HepG2 (cell line): ENCODE data around the gene PELI3. TPM values are rescaled to one million over a fixed set of nuclear protein-coding genes. Genes with fewer than 3 reads are reported as not detected.

Source experiments
- CEBPB ChIP-seq: IDR thresholded peaks from 2 replicates; pipeline ENCODE4 v1.6.1; 2011; ENCODE audit warnings: low read depth, low read length, improper control_type of control experiment, borderline replicate concordance
- DNMT3B ChIP-seq: conservative IDR thresholded peaks from 2 replicates; pipeline ENCODE4 v1.6.1; 2016; ENCODE audit warnings: missing biosample characterization, control low read depth
- HMGA1 ChIP-seq: sonication (generic); formaldehyde crosslinking; conservative IDR thresholded peaks from 2 replicates; pipeline ENCODE4 v1.4.0; 2020; ENCODE audit warnings: missing genetic modification reagents
- MBD4 ChIP-seq: IDR thresholded peaks from 2 replicates; pipeline ENCODE4 v1.6.1; 2012; ENCODE audit warnings: low read length, inconsistent platforms, borderline replicate concordance
- NR2C2 ChIP-seq: sonication (generic); formaldehyde crosslinking; IDR thresholded peaks from 2 replicates; pipeline ENCODE4 v1.4.0; 2020; ENCODE audit warnings: missing genetic modification reagents, mild to moderate bottlenecking, moderate library complexity, borderline replicate concordance
- ONECUT2 ChIP-seq: sonication (generic); formaldehyde crosslinking; IDR thresholded peaks from 2 replicates; pipeline ENCODE4 v1.4.0; 2020; ENCODE audit warnings: missing genetic modification reagents
- REL ChIP-seq: sonication (generic); formaldehyde crosslinking; conservative IDR thresholded peaks from 2 replicates; pipeline ENCODE4 v1.8.0; 2022; ENCODE audit warnings: mild to moderate bottlenecking, missing genetic modification reagents, moderate library complexity
- SP1 ChIP-seq, 2 experiments: fragments of 450-650 bp in 1 of 2; sonication (generic) in 1 of 2; formaldehyde crosslinking in 1 of 2; IDR thresholded peaks; 2 replicates each; pipeline versions ENCODE4 v1.4.0 to v1.6.1; 2016 to 2020; ENCODE audit warnings: missing genetic modification reagents in 1 of 2
- TCF7 ChIP-seq: sonication (generic); IDR thresholded peaks from 2 replicates; pipeline ENCODE4 v1.6.1; 2016; ENCODE audit warnings: antibody characterized with exemption, low read depth
- ZNF230 ChIP-seq: sonication (generic); formaldehyde crosslinking; IDR thresholded peaks from 2 replicates; pipeline ENCODE4 v1.4.0; 2020; ENCODE audit warnings: mild to moderate bottlenecking, missing genetic modification reagents
- ZNF253 ChIP-seq: sonication (generic); formaldehyde crosslinking; IDR thresholded peaks from 2 replicates; pipeline ENCODE4 v1.8.0; 2022; ENCODE audit warnings: mild to moderate bottlenecking, missing genetic modification reagents, borderline replicate concordance
- ZNF616 ChIP-seq: sonication (generic); formaldehyde crosslinking; IDR thresholded peaks from 2 replicates; pipeline ENCODE4 v1.5.0; 2020; ENCODE audit warnings: low read depth, mild to moderate bottlenecking, missing genetic modification reagents
- ZNF850 ChIP-seq: sonication (generic); formaldehyde crosslinking; conservative IDR thresholded peaks from 2 replicates; pipeline ENCODE4 v1.9.0; 2021; ENCODE audit warnings: mild to moderate bottlenecking, missing genetic modification reagents
- ZSCAN9 ChIP-seq: IDR thresholded peaks from 2 replicates; pipeline ENCODE4 v1.6.1; 2016; ENCODE audit warnings: borderline replicate concordance
- polyA plus RNA-seq, 8 experiments: library from polyadenylated mRNA; depleted of rRNA in 3 of 8; stranded (reverse) in 7 of 8; unstranded in 1 of 8; fragments of >200 nt; fragmentation: Illumina TruSeq in 4 of 8; extraction: Trizol in 4 of 8; gene quantifications; 2 replicates each; pipeline versions ENCODE4 v1.2.1 to v1.2.3, GENCODE V29; 2011 to 2016; ENCODE audit warnings: low read depth in 4 of 8, missing spikeins in 1 of 8, mixed read lengths in 1 of 8; ENCODE audit not compliant: insufficient read depth in 1 of 8
- total RNA-seq, 5 experiments: library from RNA; depleted of rRNA; stranded (reverse); fragments of >200 nt; fragmentation: Illumina TruSeq; extraction: Trizol; gene quantifications; 2 replicates each; pipeline ENCODE4 v1.2.3, GENCODE V29; 2016; ENCODE audit warnings: low read depth in 1 of 5
- TF ChIP-seq, protein P1 (sequence below): IDR thresholded peaks from 2 replicates; pipeline ENCODE4 v1.6.1; 2016; ENCODE audit warnings: missing biosample characterization, missing genetic modification reagents, low read depth
- TF ChIP-seq, protein P2 (sequence below): sonication (generic); formaldehyde crosslinking; IDR thresholded peaks from 2 replicates; pipeline ENCODE4 v1.4.0; 2020; ENCODE audit warnings: missing genetic modification reagents
- TF ChIP-seq, protein P3 (sequence below): IDR thresholded peaks from 2 replicates; pipeline ENCODE4 v1.6.1; 2016; ENCODE audit warnings: low read depth, control low read depth
- TF ChIP-seq, protein P4 (sequence below): sonication (generic); formaldehyde crosslinking; conservative IDR thresholded peaks from 2 replicates; pipeline ENCODE4 v1.4.0; 2020; ENCODE audit warnings: missing genetic modification reagents
- TF ChIP-seq, protein P5 (sequence below): sonication (generic); formaldehyde crosslinking; IDR thresholded peaks from 2 replicates; pipeline ENCODE4 v1.4.0; 2020; ENCODE audit warnings: missing genetic modification reagents, mild to moderate bottlenecking, borderline replicate concordance
- TF ChIP-seq, protein P6 (sequence below): sonication (generic); formaldehyde crosslinking; IDR thresholded peaks from 2 replicates; pipeline ENCODE4 v1.8.0; 2022; ENCODE audit warnings: missing genetic modification reagents, low read depth, mild to moderate bottlenecking, borderline replicate concordance

The PELI3 gene
- total and polyA plus RNA-seq, 2 of the 13 experiments (the other 11 are each of a cell fraction or from before 2014, with no cell fraction given) = 2.0 to 4.0 TPM

DNA sequence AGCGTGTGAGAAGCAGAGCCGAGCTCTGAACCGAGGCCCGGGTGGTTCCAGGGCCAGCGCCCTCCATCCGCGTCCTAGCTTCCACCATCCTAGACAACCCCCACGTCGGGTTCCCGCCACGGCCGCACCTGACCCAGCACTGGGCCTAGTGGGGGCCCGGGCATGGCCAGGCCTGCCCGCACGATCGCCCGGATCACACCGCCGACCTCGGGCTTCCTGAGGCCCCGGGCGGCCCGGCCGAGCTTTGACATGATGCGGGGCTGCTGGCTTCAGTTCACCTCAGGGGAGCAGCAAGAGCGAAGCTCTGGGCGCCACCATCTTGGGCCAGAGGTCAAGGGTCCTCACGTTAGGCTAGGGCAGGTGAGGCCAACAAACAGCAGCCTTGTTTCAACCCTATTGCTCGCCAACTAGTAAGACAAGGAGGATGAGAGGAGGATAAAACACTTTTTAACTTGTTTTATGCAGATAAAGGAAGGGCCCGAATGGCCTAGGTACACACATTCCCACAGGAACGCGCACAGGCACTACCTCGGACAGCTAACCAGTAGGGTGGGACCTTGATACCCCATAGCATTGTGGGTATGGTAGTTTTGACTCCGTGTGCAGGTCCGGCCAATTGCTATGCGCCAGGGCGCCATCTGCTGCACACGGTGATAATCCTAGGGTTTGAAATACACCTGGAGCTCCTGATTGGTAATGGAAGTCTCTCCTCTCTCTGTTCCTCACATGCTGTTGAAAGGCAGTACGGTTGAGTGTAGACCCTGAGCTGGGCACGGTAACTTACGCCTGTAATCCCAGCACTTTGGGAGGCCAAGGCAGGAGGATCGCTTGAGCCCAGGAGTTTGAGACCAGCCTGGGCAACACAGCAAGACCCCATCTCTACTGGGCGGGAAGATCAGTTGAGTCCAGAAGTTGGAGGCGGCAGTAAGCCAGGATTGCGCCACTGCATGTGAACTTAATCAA is 27.9 kb upstream of the PELI3 start, which contains the start of gene MRPL11 (continued):
- TF ChIP-seq SP1 (IDR thresholded peaks at IDR 0.05) (no peak), SP1 (CRISPR knock-in tag; IDR thresholded peaks at IDR 0.05) (peak; percentile 33; the same call in 1 of the 2 replicates), ZNF616 (CRISPR knock-in tag) (no peak), HMGA1 (CRISPR knock-in tag) (no peak), MBD4 (no peak), REL (CRISPR knock-in tag) (no peak), TCF7 (no peak), NR2C2 (peak; percentile 99), ZNF850 (CRISPR knock-in tag) (no peak), ZNF253 (CRISPR knock-in tag) (no peak), DNMT3B (CRISPR knock-in tag) (peak; percentile 38; the same call in 1 of the 2 replicates), ZNF230 (CRISPR knock-in tag) (no peak), ONECUT2 (no peak), ZSCAN9 (CRISPR knock-in tag) (no peak), CEBPB (no peak)
- TF ChIP-seq, protein P1, sequence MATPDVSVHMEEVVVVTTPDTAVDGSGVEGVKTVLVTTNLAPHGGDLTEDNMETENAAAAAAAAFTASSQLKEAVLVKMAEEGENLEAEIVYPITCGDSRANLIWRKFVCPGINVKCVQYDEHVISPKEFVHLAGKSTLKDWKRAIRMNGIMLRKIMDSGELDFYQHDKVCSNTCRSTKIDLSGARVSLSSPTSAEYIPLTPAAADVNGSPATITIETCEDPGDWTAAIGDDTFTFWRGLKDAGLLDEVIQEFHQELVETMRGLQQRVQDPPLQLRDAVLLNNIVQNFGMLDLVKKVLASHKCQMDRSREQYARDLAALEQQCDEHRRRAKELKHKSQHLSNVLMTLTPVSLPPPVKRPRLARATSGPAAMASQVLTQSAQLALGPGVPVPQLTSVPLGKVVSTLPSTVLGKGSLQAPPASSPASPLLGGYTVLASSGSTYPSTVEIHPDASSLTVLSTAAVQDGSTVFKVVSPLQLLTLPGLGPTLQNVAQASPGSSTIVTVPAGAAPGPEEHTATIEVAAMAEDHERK (CRISPR knock-in tag) = no peak
- TF ChIP-seq, protein P2, sequence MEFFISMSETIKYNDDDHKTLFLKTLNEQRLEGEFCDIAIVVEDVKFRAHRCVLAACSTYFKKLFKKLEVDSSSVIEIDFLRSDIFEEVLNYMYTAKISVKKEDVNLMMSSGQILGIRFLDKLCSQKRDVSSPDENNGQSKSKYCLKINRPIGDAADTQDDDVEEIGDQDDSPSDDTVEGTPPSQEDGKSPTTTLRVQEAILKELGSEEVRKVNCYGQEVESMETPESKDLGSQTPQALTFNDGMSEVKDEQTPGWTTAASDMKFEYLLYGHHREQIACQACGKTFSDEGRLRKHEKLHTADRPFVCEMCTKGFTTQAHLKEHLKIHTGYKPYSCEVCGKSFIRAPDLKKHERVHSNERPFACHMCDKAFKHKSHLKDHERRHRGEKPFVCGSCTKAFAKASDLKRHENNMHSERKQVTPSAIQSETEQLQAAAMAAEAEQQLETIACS (CRISPR knock-in tag) = no peak
- TF ChIP-seq, protein P3, sequence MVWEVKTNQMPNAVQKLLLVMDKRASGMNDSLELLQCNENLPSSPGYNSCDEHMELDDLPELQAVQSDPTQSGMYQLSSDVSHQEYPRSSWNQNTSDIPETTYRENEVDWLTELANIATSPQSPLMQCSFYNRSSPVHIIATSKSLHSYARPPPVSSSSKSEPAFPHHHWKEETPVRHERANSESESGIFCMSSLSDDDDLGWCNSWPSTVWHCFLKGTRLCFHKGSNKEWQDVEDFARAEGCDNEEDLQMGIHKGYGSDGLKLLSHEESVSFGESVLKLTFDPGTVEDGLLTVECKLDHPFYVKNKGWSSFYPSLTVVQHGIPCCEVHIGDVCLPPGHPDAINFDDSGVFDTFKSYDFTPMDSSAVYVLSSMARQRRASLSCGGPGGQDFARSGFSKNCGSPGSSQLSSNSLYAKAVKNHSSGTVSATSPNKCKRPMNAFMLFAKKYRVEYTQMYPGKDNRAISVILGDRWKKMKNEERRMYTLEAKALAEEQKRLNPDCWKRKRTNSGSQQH (CRISPR knock-in tag) = no peak
- TF ChIP-seq, protein P4, sequence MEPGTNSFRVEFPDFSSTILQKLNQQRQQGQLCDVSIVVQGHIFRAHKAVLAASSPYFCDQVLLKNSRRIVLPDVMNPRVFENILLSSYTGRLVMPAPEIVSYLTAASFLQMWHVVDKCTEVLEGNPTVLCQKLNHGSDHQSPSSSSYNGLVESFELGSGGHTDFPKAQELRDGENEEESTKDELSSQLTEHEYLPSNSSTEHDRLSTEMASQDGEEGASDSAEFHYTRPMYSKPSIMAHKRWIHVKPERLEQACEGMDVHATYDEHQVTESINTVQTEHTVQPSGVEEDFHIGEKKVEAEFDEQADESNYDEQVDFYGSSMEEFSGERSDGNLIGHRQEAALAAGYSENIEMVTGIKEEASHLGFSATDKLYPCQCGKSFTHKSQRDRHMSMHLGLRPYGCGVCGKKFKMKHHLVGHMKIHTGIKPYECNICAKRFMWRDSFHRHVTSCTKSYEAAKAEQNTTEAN (CRISPR knock-in tag) = no peak
- TF ChIP-seq, protein P5, sequence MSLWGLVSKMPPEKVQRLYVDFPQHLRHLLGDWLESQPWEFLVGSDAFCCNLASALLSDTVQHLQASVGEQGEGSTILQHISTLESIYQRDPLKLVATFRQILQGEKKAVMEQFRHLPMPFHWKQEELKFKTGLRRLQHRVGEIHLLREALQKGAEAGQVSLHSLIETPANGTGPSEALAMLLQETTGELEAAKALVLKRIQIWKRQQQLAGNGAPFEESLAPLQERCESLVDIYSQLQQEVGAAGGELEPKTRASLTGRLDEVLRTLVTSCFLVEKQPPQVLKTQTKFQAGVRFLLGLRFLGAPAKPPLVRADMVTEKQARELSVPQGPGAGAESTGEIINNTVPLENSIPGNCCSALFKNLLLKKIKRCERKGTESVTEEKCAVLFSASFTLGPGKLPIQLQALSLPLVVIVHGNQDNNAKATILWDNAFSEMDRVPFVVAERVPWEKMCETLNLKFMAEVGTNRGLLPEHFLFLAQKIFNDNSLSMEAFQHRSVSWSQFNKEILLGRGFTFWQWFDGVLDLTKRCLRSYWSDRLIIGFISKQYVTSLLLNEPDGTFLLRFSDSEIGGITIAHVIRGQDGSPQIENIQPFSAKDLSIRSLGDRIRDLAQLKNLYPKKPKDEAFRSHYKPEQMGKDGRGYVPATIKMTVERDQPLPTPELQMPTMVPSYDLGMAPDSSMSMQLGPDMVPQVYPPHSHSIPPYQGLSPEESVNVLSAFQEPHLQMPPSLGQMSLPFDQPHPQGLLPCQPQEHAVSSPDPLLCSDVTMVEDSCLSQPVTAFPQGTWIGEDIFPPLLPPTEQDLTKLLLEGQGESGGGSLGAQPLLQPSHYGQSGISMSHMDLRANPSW (CRISPR knock-in tag) = no peak
- TF ChIP-seq, protein P6, sequence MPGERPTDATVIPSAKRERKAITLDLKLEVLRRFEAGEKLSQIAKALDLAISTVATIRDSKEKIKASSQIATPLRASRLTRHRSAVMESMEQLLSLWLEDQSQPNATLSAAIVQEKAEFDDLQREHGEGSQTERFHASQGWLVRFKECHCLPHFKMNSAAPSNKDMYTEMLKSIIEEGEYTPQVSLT (CRISPR knock-in tag) = no peak; the same call in 1 of the 2 replicates
